HG02970 (cell line): Measurements from ENCODE around the gene ZDHHC11B.

Experiments
- ATAC-seq: cut with Tn5 transposase; IDR thresholded peaks from one replicate; pipeline ENCODE4 v1.9.1; 2021; ENCODE audit warnings: mild to moderate bottlenecking, moderate library complexity, moderate number of reproducible peaks; ENCODE audit not compliant: unreplicated experiment, low FRiP score

ZDHHC11B gene

GRCh38 chr5:676699-677076 lies 107.8 kb downstream of the ZDHHC11B start:
- no peak for ATAC-seq

GRCh38 chr5:675871-676698 lies 108.4 kb downstream of the ZDHHC11B start:
- ATAC-seq = no peak

DNA sequence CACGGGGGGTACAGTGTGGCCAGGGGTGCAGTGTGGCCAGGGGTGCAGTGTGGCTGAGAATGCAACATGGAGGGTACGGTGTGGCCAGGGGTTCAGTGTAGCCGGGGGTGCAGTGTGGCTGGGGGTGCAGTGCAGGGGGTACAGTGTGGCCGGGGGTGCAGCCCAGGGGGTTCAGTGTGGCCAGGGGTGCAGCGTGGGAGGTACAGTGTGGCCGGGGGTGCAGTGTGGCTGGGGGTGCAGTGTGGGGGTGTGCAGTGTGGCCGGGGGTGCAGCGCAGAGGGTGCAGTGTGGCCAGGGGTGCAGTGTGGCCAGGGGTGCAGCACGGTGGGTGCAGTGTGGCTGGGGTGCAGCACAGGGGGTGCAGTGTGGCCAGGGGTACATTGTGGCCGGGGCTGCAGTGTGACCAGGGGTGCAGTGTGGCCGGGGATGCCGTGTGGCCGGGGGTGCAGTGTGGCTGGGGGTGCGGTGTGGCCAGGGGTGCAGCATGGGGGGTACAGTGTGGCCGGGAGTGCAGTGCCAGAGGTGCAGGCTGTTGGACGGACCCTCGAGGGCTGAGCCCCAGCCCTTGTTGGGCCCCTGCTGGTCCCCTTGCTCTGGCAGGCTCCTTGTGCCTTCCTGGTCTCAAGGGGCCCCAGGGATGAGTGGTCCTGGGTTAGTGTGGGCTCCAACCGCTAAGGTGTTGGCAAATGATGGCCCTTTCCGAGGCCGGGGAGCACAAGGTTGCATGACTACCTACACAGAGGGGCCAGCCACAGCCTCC lies 109.2 kb downstream of the ZDHHC11B start:
- no peak for ATAC-seq

- no peak for ATAC-seq
Measured at GRCh38 chr5:674630-675011, 109.9 kb downstream of the ZDHHC11B start.

GRCh38 chr5:673831-674629 lies 110.5 kb downstream of the ZDHHC11B start:
- no peak for ATAC-seq

DNA sequence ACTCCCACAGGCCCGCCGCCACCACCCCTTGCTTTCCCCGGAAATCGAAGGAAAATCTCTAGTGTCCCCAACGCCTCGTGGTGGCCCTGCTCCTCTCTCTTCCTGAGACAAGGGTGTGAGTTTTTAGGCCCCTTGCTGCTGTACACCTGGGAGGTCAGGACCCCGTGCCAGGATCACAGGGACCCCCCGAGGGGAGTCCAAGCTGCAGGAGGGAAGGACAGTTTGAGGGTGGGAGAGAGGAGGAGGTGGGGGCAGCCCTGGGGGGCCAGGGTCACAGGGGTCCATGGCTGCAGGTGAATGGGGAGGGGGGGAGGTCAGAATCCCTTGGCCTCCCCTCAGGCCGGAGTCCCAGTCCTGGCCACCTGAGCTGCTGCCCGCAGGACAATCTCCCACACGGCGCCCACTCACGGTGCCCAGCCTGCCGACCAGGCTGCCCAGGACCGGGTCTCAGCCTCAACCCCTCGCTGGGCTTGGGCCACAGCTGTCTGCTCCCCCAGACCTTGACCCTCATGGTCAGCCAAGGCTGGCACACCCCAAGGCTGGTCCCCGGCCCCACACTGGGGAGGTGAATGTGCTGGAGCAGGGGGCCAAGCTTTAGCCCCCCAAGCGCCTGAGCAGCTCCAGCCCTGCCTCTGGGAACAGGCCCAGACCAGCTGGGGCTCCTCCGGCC lies 111.2 kb downstream of the ZDHHC11B start:
- ATAC-seq = no peak

DNA sequence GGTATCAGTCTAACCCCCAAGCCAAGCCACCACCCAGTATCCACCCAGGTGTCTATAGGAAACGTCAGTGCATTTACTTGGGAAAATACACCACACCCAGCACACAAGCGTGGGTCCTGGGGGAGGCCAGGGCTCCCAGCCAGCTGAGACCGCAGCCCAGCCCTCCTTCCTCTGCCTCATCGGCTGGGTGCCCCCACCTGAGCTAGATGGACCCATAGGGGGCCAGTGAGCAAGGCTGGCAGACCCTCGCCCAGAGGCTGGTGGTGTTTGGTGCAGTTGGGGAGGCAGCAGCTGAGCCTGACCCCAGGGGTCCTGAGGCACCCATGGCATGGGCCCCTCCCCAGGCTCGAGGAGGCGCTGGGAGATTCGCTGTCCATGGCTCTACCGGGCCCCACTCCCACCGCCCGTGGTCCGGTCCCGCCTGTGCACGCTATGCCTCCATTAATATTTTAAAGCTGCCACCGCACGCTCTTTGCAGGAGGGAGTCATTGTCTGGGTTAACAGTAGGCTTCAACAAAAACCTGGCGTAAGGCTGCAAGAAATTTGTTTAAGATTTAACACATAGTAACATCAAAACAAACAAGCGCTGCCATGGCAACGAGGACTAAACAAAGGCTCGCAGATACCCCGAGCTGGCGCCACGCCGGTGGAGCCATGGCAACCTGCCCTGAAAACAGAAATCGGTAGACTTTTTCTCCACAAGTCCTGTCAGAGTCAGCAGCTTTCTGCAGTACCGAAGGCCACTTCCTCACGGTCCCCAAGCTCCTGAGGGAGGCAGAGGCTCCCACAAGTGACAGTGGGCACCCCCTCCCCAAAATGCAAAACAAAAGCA lies 112.0 kb downstream of the ZDHHC11B start:
- ATAC-seq = no peak

DNA sequence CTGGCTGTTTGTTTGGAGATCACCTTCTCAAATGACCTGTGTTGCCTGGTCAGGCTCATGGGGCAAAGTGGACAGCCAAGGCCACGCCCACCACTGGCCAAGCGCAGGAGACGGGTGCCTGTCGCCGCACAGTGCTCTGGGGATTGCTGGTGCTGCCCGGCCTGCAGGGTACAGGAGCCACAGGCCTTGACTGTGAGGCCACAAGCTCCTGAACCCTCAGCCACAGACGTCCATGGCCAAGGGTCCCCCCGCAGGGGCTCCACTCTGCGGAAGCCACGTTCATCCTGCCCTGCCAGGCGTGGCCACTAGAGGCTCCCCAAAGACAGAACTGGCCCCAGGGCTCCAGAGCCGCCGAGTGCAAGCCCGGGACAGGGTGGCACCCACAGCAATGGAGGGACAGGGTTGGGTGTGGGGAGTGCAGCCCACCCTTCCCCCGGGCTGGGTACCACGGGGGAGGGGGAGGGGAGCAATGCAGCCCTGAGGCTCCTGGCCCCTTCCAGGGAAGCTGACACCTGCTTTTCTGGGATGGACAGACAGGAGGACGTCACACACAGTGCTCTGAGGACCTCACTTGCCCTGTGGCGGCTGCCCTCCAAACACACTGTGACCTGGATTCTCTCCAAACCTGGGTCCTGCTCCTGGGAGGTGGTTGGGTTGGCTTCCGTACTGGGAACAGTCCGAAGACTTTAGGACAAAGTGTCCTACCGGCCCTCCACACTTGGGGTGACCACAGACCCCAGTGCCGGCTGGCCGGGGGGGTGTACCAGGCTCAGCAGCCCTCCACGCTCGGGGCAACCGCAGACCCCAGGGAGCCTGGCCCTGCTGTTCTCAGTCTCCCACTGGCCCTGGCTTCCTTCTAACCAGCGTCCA lies 112.8 kb downstream of the ZDHHC11B start:
- no peak for ATAC-seq

DNA sequence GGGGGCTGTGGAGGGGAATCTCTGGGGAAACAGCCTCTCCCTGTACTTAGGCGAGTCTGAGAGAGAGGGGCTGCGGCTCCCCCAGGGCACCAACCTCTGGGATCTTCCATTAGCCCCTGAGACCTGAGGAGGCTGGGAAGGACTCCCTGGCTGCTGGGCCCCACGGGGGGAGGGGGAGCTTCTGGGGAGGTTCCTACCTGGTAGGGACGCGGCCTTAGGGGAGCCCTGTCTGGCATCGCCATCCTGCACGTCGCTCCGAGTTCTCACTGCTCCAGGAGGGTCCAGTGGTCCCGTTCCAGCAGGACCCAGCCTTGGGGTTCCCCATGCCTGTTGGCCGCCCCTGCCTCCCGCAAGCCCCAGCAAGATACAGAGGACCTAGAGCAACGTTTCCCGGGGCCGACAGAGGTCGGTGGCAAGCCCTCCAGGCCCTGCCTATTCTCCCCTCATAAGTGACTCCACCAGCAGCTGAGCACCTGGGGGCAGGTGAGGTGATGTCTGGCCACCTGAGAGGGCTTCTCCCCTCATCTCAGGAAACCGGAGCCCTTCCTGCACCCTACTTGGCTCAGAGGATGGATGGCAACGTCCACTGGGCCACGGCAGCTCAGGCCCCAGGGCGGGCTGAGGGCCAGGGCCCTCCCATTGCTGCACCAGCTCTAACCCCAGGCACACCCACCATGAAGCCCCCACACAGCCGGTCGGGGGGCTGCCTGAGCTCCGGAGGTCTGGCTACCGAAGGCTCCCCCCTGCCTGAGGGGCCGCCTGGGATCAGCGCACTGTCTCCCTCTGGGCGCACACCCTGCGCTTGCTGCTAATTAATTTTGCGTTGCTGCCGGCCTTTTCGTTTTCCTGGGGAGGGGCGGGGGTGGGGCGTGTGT lies 113.9 kb downstream of the ZDHHC11B start:
- ATAC-seq = no peak

- no peak for ATAC-seq
Measured at GRCh38 chr5:669842-670395, 114.6 kb downstream of the ZDHHC11B start.

DNA sequence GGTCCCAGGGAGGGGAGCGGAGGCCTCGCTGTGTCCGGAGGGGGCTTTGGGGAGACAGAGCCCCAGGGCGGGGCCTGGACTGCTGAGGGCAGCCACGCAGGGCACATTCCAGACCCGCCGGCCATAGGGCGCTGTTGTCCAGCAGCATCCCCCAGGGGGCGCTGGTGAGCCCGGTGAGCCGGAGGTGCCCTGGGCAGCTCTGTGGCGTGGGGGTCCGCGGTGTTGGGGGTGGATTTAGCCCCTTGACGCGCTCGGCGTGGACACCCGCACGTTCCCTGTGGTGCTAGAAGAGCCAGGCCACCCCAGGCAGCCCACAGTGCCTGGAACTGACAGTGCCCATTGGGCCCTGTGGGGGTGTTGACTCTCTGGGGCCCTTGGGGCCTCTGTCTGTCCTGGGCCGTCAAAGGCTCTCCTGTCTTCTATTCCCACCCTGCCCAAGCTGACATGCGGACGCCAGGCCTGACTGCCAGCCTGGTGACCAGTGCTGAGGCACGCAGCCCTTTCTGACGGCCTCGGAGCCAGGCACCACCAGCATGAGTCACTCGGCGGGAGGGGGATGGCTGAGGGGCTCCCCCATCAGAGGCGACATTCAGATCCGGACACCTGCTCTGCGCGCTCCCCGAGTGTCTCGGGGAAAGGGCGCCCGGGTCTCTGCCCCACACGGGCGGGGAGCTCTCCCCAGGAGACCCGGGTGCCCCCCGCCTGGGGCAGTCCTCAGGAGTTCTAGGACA lies 115.3 kb downstream of the ZDHHC11B start:
- ATAC-seq = no peak

GRCh38 chr5:668283-668995 lies 116.1 kb downstream of the ZDHHC11B start:
- ATAC-seq = no peak

- ATAC-seq = no peak
Measured at GRCh38 chr5:666816-667498, 117.6 kb downstream of the ZDHHC11B start.

GRCh38 chr5:665956-666711 lies 118.4 kb downstream of the ZDHHC11B start:
- ATAC-seq = no peak

- no peak for ATAC-seq
Measured at GRCh38 chr5:665541-665955, 119.0 kb downstream of the ZDHHC11B start.
